Ishikawa (cell line): ENCODE results near the gene CAMSAP3.
A peak's percentile ranks its signal among the peaks of the same experiment; 100 is the strongest.

Source experiments
- CEBPB ChIP-seq: IDR thresholded peaks from 2 replicates; pipeline ENCODE4 v1.6.1; 2012
- EGR1 ChIP-seq: IDR thresholded peaks from 2 replicates; pipeline ENCODE4 v1.6.1; 2012
- FOXM1 ChIP-seq: IDR thresholded peaks from 2 replicates; pipeline ENCODE4 v1.6.1; 2012; ENCODE audit warnings: low read depth, borderline replicate concordance
- RAD21 ChIP-seq: IDR thresholded peaks from 2 replicates; pipeline ENCODE4 v1.6.1; 2012; ENCODE audit warnings: low read depth
- USF1 ChIP-seq: IDR thresholded peaks from 2 replicates; pipeline ENCODE4 v1.6.1; 2012
- YY1 ChIP-seq: IDR thresholded peaks from 2 replicates; pipeline ENCODE4 v1.6.1; 2012; ENCODE audit warnings: low read depth
- ZBTB7A ChIP-seq: IDR thresholded peaks from 2 replicates; pipeline ENCODE4 v1.6.1; 2012; ENCODE audit warnings: low read depth
- TF ChIP-seq, protein P1 (sequence below): IDR thresholded peaks from 2 replicates; pipeline ENCODE4 v1.6.1; 2012
- TF ChIP-seq, protein P2 (sequence below): IDR thresholded peaks from 2 replicates; pipeline ENCODE4 v1.6.1; 2012; ENCODE audit warnings: low read depth, mild to moderate bottlenecking

GRCh38 chr19:7595466-7596133, at the start of gene CAMSAP3:
- TF ChIP-seq, protein P1, sequence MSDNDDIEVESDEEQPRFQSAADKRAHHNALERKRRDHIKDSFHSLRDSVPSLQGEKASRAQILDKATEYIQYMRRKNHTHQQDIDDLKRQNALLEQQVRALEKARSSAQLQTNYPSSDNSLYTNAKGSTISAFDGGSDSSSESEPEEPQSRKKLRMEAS, result no peak; the same call in 1 of the 2 replicates
- TF ChIP-seq RAD21, result no peak
- TF ChIP-seq FOXM1, result no peak
- no peak for TF ChIP-seq CEBPB
- TF ChIP-seq, protein P2, sequence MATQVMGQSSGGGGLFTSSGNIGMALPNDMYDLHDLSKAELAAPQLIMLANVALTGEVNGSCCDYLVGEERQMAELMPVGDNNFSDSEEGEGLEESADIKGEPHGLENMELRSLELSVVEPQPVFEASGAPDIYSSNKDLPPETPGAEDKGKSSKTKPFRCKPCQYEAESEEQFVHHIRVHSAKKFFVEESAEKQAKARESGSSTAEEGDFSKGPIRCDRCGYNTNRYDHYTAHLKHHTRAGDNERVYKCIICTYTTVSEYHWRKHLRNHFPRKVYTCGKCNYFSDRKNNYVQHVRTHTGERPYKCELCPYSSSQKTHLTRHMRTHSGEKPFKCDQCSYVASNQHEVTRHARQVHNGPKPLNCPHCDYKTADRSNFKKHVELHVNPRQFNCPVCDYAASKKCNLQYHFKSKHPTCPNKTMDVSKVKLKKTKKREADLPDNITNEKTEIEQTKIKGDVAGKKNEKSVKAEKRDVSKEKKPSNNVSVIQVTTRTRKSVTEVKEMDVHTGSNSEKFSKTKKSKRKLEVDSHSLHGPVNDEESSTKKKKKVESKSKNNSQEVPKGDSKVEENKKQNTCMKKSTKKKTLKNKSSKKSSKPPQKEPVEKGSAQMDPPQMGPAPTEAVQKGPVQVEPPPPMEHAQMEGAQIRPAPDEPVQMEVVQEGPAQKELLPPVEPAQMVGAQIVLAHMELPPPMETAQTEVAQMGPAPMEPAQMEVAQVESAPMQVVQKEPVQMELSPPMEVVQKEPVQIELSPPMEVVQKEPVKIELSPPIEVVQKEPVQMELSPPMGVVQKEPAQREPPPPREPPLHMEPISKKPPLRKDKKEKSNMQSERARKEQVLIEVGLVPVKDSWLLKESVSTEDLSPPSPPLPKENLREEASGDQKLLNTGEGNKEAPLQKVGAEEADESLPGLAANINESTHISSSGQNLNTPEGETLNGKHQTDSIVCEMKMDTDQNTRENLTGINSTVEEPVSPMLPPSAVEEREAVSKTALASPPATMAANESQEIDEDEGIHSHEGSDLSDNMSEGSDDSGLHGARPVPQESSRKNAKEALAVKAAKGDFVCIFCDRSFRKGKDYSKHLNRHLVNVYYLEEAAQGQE, result no peak
- TF ChIP-seq EGR1, result no peak
- peak; percentile 94 for TF ChIP-seq ZBTB7A
- no peak for TF ChIP-seq USF1
- TF ChIP-seq YY1, result no peak
